ENCODE measurements around the gene CBX8.

DNA sequence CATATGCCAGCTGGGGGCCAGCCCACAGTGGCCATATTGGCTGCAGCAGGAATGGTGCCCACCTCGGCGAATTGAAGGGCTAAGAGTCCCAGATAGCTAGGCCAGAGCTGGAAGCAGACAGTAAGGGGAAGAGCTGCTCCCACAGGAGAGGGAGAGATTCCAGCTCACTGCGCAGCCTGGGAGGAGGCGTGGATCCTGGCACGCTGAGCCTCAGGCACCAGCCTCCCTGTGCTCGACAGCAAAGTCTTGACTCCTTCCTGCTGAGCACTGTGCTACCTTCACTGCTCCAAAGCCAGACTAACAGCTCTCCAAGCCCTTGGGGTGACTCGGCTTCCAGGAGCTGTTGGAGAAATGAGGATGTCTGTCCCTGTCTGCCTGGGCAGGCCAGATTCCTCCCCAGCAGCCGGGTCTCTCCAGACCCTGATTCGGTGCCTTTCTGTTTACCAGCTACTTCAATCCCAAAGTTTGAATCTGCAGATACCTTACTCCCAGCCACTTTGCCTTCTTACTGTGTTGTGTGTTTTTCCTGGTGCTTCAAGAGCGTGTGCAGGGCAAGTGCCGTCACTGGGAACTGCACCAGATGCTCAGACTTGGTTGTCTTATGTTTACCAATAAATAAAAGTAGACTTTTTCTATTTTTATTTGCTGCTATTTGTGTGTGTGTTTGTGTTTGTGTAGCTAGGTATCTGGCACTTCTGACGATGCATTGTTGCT, 9.8 kb downstream of the CBX8 start:
- TF ChIP-seq, protein P1, sequence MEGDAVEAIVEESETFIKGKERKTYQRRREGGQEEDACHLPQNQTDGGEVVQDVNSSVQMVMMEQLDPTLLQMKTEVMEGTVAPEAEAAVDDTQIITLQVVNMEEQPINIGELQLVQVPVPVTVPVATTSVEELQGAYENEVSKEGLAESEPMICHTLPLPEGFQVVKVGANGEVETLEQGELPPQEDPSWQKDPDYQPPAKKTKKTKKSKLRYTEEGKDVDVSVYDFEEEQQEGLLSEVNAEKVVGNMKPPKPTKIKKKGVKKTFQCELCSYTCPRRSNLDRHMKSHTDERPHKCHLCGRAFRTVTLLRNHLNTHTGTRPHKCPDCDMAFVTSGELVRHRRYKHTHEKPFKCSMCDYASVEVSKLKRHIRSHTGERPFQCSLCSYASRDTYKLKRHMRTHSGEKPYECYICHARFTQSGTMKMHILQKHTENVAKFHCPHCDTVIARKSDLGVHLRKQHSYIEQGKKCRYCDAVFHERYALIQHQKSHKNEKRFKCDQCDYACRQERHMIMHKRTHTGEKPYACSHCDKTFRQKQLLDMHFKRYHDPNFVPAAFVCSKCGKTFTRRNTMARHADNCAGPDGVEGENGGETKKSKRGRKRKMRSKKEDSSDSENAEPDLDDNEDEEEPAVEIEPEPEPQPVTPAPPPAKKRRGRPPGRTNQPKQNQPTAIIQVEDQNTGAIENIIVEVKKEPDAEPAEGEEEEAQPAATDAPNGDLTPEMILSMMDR (conservative IDR thresholded peaks at IDR 0.05; ENCODE audit: low read depth, low read length) = no peak
- no peak for TF ChIP-seq EZH2 (IDR thresholded peaks at IDR 0.05; ENCODE audit: low read length, unreplicated experiment)
- TF ChIP-seq EZH2phosphoT487 (IDR thresholded peaks at IDR 0.05; ENCODE audit: borderline replicate concordance, low read length) = no peak
